Testis (tissue), 2 donors: ENCODE data around the gene TBXAS1.

ENCODE experiments used
- CTCF ChIP-seq, 3 experiments: fragments of 450-650 bp in 2 of 3; fragments of 200-600 bp in 1 of 3; sonication (generic) in 1 of 3; IDR thresholded peaks; one replicate each; pipeline ENCODE4 v1.5.1; 2016 to 2019; ENCODE audit warnings: antibody characterized with exemption in 3 of 3, mild to moderate bottlenecking in 2 of 3, moderate library complexity in 1 of 3
- POLR2A ChIP-seq: fragments of 450-650 bp; IDR thresholded peaks from one replicate; pipeline ENCODE4 v1.6.1; 2017; ENCODE audit warnings: antibody characterized with exemption, mild to moderate bottlenecking, moderate library complexity

GRCh38 chr7:139991269-139991666, 162.2 kb downstream of the TBXAS1 start:
- TF ChIP-seq POLR2A (no peak), CTCF (IDR thresholded peaks at IDR 0.05) (no peak)
